GM18873 (cell line): ENCODE measurements around the gene APLF.
"Not testable (repeated sequence)": the region's sequence is repeated elsewhere in the genome, so short reads cannot be mapped to it uniquely, and the experiment has no call there.

Experiments
- ATAC-seq: cut with Tn5 transposase; IDR thresholded peaks from one replicate; pipeline ENCODE4 v1.9.1; 2021; ENCODE audit warnings: mild to moderate bottlenecking, moderate library complexity, moderate number of reproducible peaks; ENCODE audit not compliant: unreplicated experiment, low FRiP score

The APLF gene

GRCh38 chr2:68475110-68475509, 7.7 kb downstream of the APLF start:
- ATAC-seq: no peak

GRCh38 chr2:68475576-68475975, 8.2 kb downstream of the APLF start:
- no peak for ATAC-seq

- ATAC-seq: no peak
These were observed 9.1 kb downstream of the APLF start for GRCh38 chr2:68476454-68476853.

- ATAC-seq: no peak
These were observed 11.3 kb downstream of the APLF start for GRCh38 chr2:68478688-68479087.

- ATAC-seq: no peak
These were observed 15.0 kb downstream of the APLF start for GRCh38 chr2:68482296-68482820.

GRCh38 chr2:68483011-68483410, 15.6 kb downstream of the APLF start:
- ATAC-seq: no peak

GRCh38 chr2:68487773-68488355, 20.5 kb downstream of the APLF start:
- ATAC-seq: no peak

GRCh38 chr2:68488605-68489004, 21.2 kb downstream of the APLF start:
- ATAC-seq: not testable (repeated sequence)

GRCh38 chr2:68489282-68489681, 21.9 kb downstream of the APLF start:
- ATAC-seq: no peak

- ATAC-seq: no peak
These were observed 24.2 kb downstream of the APLF start for GRCh38 chr2:68491582-68491981.

GRCh38 chr2:68499133-68499532, 31.7 kb downstream of the APLF start:
- ATAC-seq: no peak

- ATAC-seq: no peak
These were observed 33.3 kb downstream of the APLF start for GRCh38 chr2:68500649-68501048.

GRCh38 chr2:68501768-68502167, 34.4 kb downstream of the APLF start:
- ATAC-seq: no peak

GRCh38 chr2:68505603-68506159, 38.3 kb downstream of the APLF start:
- ATAC-seq: no peak

GRCh38 chr2:68506170-68506569, 38.8 kb downstream of the APLF start:
- ATAC-seq: no peak

GRCh38 chr2:68512326-68512725, 44.9 kb downstream of the APLF start:
- ATAC-seq: no peak

GRCh38 chr2:68512966-68513365, 45.6 kb downstream of the APLF start:
- no peak for ATAC-seq

GRCh38 chr2:68514316-68514929, 47.0 kb downstream of the APLF start:
- no peak for ATAC-seq

- ATAC-seq: no peak
These were observed 48.9 kb downstream of the APLF start for GRCh38 chr2:68516051-68516955.

GRCh38 chr2:68519236-68519635, 51.9 kb downstream of the APLF start:
- ATAC-seq: no peak

- ATAC-seq: no peak
These were observed 53.7 kb downstream of the APLF start for GRCh38 chr2:68521037-68521436.
